ENCODE results near the gene TENM4.

TENM4 gene

GRCh38 chr11:79150320-79150719, 290.5 kb downstream of the TENM4 start:
- TF ChIP-seq ZC3H10 (CRISPR knock-in tag; IDR thresholded peaks at IDR 0.05) (no peak), TCF4 (CRISPR knock-in tag; IDR thresholded peaks at IDR 0.05; ENCODE audit: borderline replicate concordance) (no peak), SNAI2 (CRISPR knock-in tag; IDR thresholded peaks at IDR 0.05) (no peak), TOX (CRISPR knock-in tag; IDR thresholded peaks at IDR 0.05; ENCODE audit: borderline replicate concordance) (no peak), ZNF70 (CRISPR knock-in tag; IDR thresholded peaks at IDR 0.05) (no peak), TSHZ2 (CRISPR knock-in tag; IDR thresholded peaks at IDR 0.05) (no peak), ZNF8 (CRISPR knock-in tag; IDR thresholded peaks at IDR 0.05) (no peak), CREB5 (CRISPR knock-in tag; IDR thresholded peaks at IDR 0.05; ENCODE audit: low read depth) (no peak), ISL1 (CRISPR knock-in tag; IDR thresholded peaks at IDR 0.05) (no peak), PATZ1 (CRISPR knock-in tag; IDR thresholded peaks at IDR 0.05; ENCODE audit: borderline replicate concordance) (no peak), GLIS3 (CRISPR knock-in tag; IDR thresholded peaks at IDR 0.05) (no peak), ARNTL (CRISPR knock-in tag; IDR thresholded peaks at IDR 0.05; ENCODE audit: borderline replicate concordance, low read depth) (no peak), PPARA (CRISPR knock-in tag; IDR thresholded peaks at IDR 0.05; ENCODE audit: borderline replicate concordance) (no peak), ESRRG (CRISPR knock-in tag; IDR thresholded peaks at IDR 0.05) (no peak)
- no peak for ATAC-seq

GRCh38 chr11:79147731-79148130, 293.1 kb downstream of the TENM4 start:
- no peak for TF ChIP-seq ARNTL (CRISPR knock-in tag; IDR thresholded peaks at IDR 0.05; ENCODE audit: borderline replicate concordance, low read depth)
- no peak for TF ChIP-seq PPARA (CRISPR knock-in tag; IDR thresholded peaks at IDR 0.05; ENCODE audit: borderline replicate concordance)
- TF ChIP-seq GLIS3 (CRISPR knock-in tag; IDR thresholded peaks at IDR 0.05) = no peak
- no peak for TF ChIP-seq SNAI2 (CRISPR knock-in tag; IDR thresholded peaks at IDR 0.05)
- TF ChIP-seq TCF4 (CRISPR knock-in tag; IDR thresholded peaks at IDR 0.05; ENCODE audit: borderline replicate concordance) = no peak
- no peak for TF ChIP-seq CSDC2 (CRISPR knock-in tag; IDR thresholded peaks at IDR 0.05)
- TF ChIP-seq ZNF70 (CRISPR knock-in tag; IDR thresholded peaks at IDR 0.05) = no peak
- ATAC-seq = no peak

- ATAC-seq = no peak
- no peak for TF ChIP-seq RARB (CRISPR knock-in tag; IDR thresholded peaks at IDR 0.05)
- TF ChIP-seq ZNF8 (CRISPR knock-in tag; IDR thresholded peaks at IDR 0.05) = no peak
These were observed 293.8 kb downstream of the TENM4 start for GRCh38 chr11:79147011-79147410.

GRCh38 chr11:79139900-79140299, 300.9 kb downstream of the TENM4 start:
- no peak for ATAC-seq
- TF ChIP-seq OSR1 (CRISPR knock-in tag; IDR thresholded peaks at IDR 0.05) (no peak), BACH2 (CRISPR knock-in tag; IDR thresholded peaks at IDR 0.05; ENCODE audit: borderline replicate concordance) (no peak), CSRNP3 (CRISPR knock-in tag; IDR thresholded peaks at IDR 0.05) (no peak), ISL1 (CRISPR knock-in tag; IDR thresholded peaks at IDR 0.05) (no peak), CREB5 (CRISPR knock-in tag; IDR thresholded peaks at IDR 0.05; ENCODE audit: low read depth) (no peak)
